DOHH2 (cell line): ENCODE data around the gene TKT.
"Not testable (repeated sequence)": the region's sequence is repeated elsewhere in the genome, so short reads cannot be mapped to it uniquely, and the experiment has no call there.

Source experiments
- H3F3A ChIP-seq: fragments of 200-600 bp; sonication (generic), shearing (Covaris generic); 2 replicates; pipeline ENCODE4 v1.6.0; 2016; ENCODE audit warnings: antibody characterized with exemption, mild to moderate bottlenecking; ENCODE audit not compliant: control insufficient read depth, insufficient read depth
- H3K27ac ChIP-seq: fragments of 200-600 bp; sonication (generic); 2 replicates; pipeline ENCODE4 v1.5.1; 2014; ENCODE audit warnings: low read depth, mild to moderate bottlenecking, low read length, moderate library complexity
- H3K27me3 ChIP-seq: fragments of 200-600 bp; sonication (generic); 2 replicates; pipeline ENCODE4 v1.6.1; 2014; ENCODE audit warnings: mild to moderate bottlenecking, low read length, mixed read lengths; ENCODE audit not compliant: control insufficient read depth
- H3K36me3 ChIP-seq: fragments of 200-600 bp; sonication (generic); 2 replicates; pipeline ENCODE4 v1.6.1; 2014; ENCODE audit warnings: mild to moderate bottlenecking, low read length, moderate library complexity, mixed read lengths; ENCODE audit not compliant: control insufficient read depth
- H3K4me1 ChIP-seq: fragments of 200-600 bp; sonication (generic); 2 replicates; pipeline ENCODE4 v1.6.1; 2014; ENCODE audit warnings: mild to moderate bottlenecking, low read length, mixed read lengths; ENCODE audit not compliant: control insufficient read depth
- H3K4me2 ChIP-seq: fragments of 200-600 bp; sonication (generic); 2 replicates; pipeline ENCODE4 v1.6.0; 2014; ENCODE audit warnings: mild to moderate bottlenecking, low read length, moderate library complexity
- H3K4me3 ChIP-seq: fragments of 200-600 bp; sonication (generic); 2 replicates; pipeline ENCODE4 v1.5.1; 2014; ENCODE audit warnings: mild to moderate bottlenecking, low read length, mixed read lengths
- H3K79me2 ChIP-seq: fragments of 200-600 bp; sonication (generic); 2 replicates; pipeline ENCODE4 v1.6.1; 2014; ENCODE audit warnings: mild to moderate bottlenecking, low read length, mixed read lengths; ENCODE audit not compliant: control insufficient read depth
- H3K9me2 ChIP-seq: fragments of 200-600 bp; sonication (generic); replicated peaks from 2 replicates; pipeline ENCODE4 v1.6.1; 2014; ENCODE audit warnings: mild to moderate bottlenecking, low read length, mixed read lengths; ENCODE audit not compliant: control insufficient read depth
- H3K9me3 ChIP-seq: fragments of 200-600 bp; sonication (generic); 2 replicates; pipeline ENCODE4 v1.6.1; 2014; ENCODE audit warnings: antibody characterized with exemption, low read length, mixed read lengths; ENCODE audit not compliant: control insufficient read depth, insufficient read depth
- H4K20me1 ChIP-seq: fragments of 200-600 bp; sonication (generic); 2 replicates; pipeline ENCODE4 v1.6.0; 2014; ENCODE audit warnings: low read depth, mild to moderate bottlenecking, antibody characterized with exemption, low read length, moderate library complexity; ENCODE audit not compliant: control insufficient read depth, insufficient read depth
- EZH2phosphoT487 ChIP-seq: fragments of 200-600 bp; sonication (generic); IDR thresholded peaks from 2 replicates; pipeline ENCODE4 v1.6.1; 2017; ENCODE audit warnings: borderline replicate concordance, mild to moderate bottlenecking, antibody characterized with exemption, low read length, moderate library complexity, mixed read lengths
- TF ChIP-seq, protein P1 (sequence below): fragments of 200-600 bp; sonication (generic); IDR thresholded peaks from one replicate; pipeline ENCODE4 v1.5.1; 2014; ENCODE audit warnings: antibody characterized with exemption, mild to moderate bottlenecking, low read depth, low read length; ENCODE audit not compliant: poor library complexity, severe bottlenecking

The TKT gene

DNA sequence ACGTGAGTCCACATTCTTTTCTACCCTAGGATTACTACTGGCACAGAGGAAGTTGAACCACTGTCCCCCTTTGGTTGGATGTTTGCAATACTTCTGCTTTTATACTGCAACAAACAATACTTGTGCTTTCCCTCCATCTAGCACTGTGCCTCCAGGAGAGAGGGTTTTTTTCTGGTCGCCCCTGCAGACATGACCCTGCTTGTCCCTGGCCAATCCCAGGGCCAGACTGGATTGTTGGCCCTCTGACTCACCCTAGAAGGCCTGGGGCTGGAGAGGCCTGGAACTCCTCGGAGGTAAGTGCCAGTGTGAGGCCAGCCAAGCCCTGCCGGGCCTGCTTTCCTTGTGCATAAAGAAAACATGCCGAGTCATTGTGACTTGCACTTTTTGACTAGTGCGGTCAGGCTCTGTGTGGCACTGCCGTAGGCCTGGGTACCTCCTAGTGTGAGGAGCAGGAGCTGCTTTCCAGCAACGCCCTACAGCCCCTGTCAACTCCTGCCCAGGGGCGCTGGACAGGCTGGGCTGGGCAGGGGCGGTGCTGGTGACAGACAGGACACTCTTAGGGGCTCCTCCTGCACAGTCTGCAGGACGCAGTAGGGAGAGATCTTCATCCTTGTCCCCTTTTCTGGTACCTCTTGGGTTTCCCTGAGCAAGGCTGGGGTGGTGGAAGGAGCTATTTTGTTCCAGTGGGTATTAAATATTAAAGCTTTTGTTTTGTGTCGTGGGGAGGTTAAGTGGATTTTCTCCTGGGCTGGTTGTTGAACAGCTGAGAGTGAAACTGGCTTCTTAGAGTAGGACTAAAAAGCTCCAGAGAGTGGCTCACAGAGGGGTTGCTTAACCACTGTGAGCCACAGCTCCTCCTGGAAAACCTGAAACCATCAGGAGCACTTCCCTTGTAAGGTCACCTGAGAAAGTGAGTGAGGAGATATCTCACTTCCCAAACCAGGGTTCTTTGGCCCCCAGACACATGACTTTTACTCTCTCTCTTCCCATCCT is 14.4 kb upstream of the TKT start:
- Histone ChIP-seq H3K4me2 (no peak overlapping the region), H3K9me3 (no peaks in the 10 kb centered on the region), H3K9me2 (no peaks in the 10 kb centered on the region), H3K4me1 (peaks cover 12% of the 10 kb centered on the region), H3F3A (no peaks in the 10 kb centered on the region), H3K27me3 (no peaks in the 10 kb centered on the region), H3K27ac (no peak overlapping the region), H3K4me3 (no peak overlapping the region), H3K36me3 (no peaks in the 10 kb centered on the region), H4K20me1 (no peaks in the 10 kb centered on the region), H3K79me2 (no peaks in the 10 kb centered on the region)
- no peak for TF ChIP-seq EZH2phosphoT487
- TF ChIP-seq, protein P1, sequence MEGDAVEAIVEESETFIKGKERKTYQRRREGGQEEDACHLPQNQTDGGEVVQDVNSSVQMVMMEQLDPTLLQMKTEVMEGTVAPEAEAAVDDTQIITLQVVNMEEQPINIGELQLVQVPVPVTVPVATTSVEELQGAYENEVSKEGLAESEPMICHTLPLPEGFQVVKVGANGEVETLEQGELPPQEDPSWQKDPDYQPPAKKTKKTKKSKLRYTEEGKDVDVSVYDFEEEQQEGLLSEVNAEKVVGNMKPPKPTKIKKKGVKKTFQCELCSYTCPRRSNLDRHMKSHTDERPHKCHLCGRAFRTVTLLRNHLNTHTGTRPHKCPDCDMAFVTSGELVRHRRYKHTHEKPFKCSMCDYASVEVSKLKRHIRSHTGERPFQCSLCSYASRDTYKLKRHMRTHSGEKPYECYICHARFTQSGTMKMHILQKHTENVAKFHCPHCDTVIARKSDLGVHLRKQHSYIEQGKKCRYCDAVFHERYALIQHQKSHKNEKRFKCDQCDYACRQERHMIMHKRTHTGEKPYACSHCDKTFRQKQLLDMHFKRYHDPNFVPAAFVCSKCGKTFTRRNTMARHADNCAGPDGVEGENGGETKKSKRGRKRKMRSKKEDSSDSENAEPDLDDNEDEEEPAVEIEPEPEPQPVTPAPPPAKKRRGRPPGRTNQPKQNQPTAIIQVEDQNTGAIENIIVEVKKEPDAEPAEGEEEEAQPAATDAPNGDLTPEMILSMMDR, result no peak

DNA sequence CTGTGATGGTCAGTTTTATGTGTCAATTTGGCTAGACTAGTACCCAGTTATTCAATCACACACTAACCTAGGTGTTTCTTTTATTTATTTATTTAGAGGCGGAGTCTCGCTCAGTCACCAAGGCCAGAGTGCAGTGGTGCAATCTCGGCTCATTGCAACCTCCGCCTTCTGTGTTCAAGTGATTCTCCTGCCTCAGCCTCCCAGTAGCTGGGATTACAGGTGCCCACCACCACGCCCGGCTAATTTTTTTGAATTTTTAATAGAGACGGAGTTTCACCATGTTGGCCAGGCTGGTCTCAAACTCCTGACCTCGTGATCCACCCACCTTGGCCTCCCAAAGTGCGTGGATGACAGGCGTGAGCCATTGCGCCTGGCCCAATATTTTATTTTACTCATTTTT is 13.4 kb upstream of the TKT start:
- H3K9me2 ChIP-seq, H3K27ac ChIP-seq, H4K20me1 ChIP-seq, H3K27me3 ChIP-seq, H3F3A ChIP-seq, H3K4me1 ChIP-seq, H3K4me3 ChIP-seq, H3K79me2 ChIP-seq, H3K4me2 ChIP-seq, H3K9me3 ChIP-seq, H3K36me3 ChIP-seq: not testable (repeated sequence)

DNA sequence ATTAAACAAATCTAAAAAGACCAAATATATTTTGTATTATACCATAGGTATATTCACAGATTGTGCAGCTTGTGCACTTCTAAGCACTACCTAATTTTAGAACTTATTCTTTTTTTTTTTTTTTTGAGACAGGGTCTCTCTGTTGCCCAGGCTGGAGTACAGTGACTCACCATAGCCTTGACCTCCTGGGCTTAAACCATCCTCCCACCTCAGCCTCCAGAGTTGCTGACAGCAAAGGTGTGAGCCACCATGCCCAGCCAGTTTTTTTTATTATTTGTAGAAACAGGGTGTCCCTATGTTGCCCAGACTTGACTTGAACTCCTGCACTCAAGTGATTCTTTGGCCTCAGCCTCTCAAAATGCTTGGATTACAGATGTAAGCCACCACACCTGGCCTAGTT is 11.9 kb upstream of the TKT start:
- Histone ChIP-seq H3K27me3 (no peaks in the 10 kb centered on the region), H3K9me2 (no peaks in the 10 kb centered on the region), H3K27ac (no peak overlapping the region), H3K36me3 (no peaks in the 10 kb centered on the region), H3K4me1 (peaks cover 6% of the 10 kb centered on the region; the same call in 1 of the 2 replicates), H3F3A (no peaks in the 10 kb centered on the region), H3K79me2 (no peaks in the 10 kb centered on the region), H3K4me2 (no peak overlapping the region), H3K4me3 (no peak overlapping the region), H4K20me1 (no peaks in the 10 kb centered on the region), H3K9me3 (no peaks in the 10 kb centered on the region)
- no peak for TF ChIP-seq EZH2phosphoT487
- TF ChIP-seq, protein P1, result no peak

DNA sequence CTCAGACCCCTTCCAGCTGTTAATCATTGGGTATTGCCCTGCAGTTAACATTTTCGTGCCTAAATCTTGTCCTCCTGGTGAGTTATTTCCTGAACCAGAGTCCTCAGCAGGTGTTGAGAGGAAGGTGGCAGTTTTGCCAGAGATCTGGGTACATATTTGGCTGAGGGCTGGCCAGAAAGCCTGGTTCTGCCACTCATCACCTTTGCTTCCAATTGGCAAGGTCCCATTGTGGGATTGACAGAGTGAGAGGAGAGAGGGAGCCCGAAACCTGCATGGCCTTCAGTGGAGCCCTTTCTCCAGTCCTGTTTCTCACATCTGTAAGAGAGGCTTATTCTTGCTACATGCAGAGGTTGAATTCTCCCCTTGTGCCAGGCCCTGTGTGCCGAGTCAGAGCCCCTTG is 8.9 kb upstream of the TKT start:
- no peaks in the 10 kb centered on the region for H3K9me2 ChIP-seq
- TF ChIP-seq EZH2phosphoT487, result no peak
- TF ChIP-seq, protein P1, result no peak
- H3K36me3 ChIP-seq, result no peaks in the 10 kb centered on the region
- no peaks in the 10 kb centered on the region for H3K27me3 ChIP-seq
- no peaks in the 10 kb centered on the region for H3K79me2 ChIP-seq
- H3K4me3 ChIP-seq, result no peak overlapping the region
- H3K4me2 ChIP-seq, result no peak overlapping the region
- no peaks in the 10 kb centered on the region for H3K9me3 ChIP-seq
- H3K27ac ChIP-seq, result no peak overlapping the region
- H3K4me1 ChIP-seq, result peaks cover 10% of the 10 kb centered on the region
- no peaks in the 10 kb centered on the region for H4K20me1 ChIP-seq
- no peaks in the 10 kb centered on the region for H3F3A ChIP-seq
